Mesendoderm (in vitro differentiated cells): ENCODE measurements around the gene CHMP4A.

Source experiments
- DNase-seq: peaks from one replicate; pipeline ENCODE4 v3.0.0; 2013
- H2AK5ac ChIP-seq: 2 replicates; pipeline ENCODE4 v1.6.1; 2013; ENCODE audit warnings: low read length, inconsistent platforms
- H2BK120ac ChIP-seq: 2 replicates; pipeline ENCODE4 v1.6.1; 2013; ENCODE audit warnings: low read depth, mild to moderate bottlenecking, low read length, moderate library complexity, mixed read lengths
- H2BK15ac ChIP-seq: replicated peaks from 2 replicates; pipeline ENCODE4 v1.6.1; 2013; ENCODE audit warnings: low read depth, mild to moderate bottlenecking, moderate library complexity
- H2BK5ac ChIP-seq: 2 replicates; pipeline ENCODE4 v1.6.1; 2013; ENCODE audit warnings: low read length, inconsistent platforms
- H3K18ac ChIP-seq: 2 replicates; pipeline ENCODE4 v1.6.1; 2013; ENCODE audit warnings: mild to moderate bottlenecking, low read length, mixed read lengths
- H3K23ac ChIP-seq: one replicate; pipeline ENCODE4 v1.6.1; 2013; ENCODE audit warnings: low read length
- H3K27ac ChIP-seq: 2 replicates; pipeline ENCODE4 v1.5.1; 2013; ENCODE audit warnings: low read depth, mild to moderate bottlenecking, inconsistent platforms, low read length, moderate library complexity
- H3K27me3 ChIP-seq: 2 replicates; pipeline ENCODE4 v1.6.1; 2013; ENCODE audit warnings: low read length, control low read depth, mild to moderate bottlenecking, inconsistent platforms; ENCODE audit not compliant: insufficient read depth, poor library complexity
- H3K36me3 ChIP-seq: 2 replicates; pipeline ENCODE4 v1.6.1; 2013; ENCODE audit warnings: low read length, inconsistent platforms; ENCODE audit not compliant: control insufficient read depth, insufficient read depth
- H3K4ac ChIP-seq: one replicate; pipeline ENCODE4 v1.6.1; 2013; ENCODE audit warnings: low read depth, mild to moderate bottlenecking, low read length, moderate library complexity
- H3K4me1 ChIP-seq: 2 replicates; pipeline ENCODE4 v1.6.1; 2013; ENCODE audit warnings: low read depth, low read length, inconsistent platforms; ENCODE audit not compliant: control insufficient read depth
- H3K4me2 ChIP-seq: 2 replicates; pipeline ENCODE4 v1.6.1; 2013; ENCODE audit warnings: low read length
- H3K4me3 ChIP-seq: 2 replicates; pipeline ENCODE4 v1.5.1; 2013; ENCODE audit warnings: mild to moderate bottlenecking, low read length
- H3K56ac ChIP-seq: one replicate; pipeline ENCODE4 v1.6.1; 2013; ENCODE audit warnings: low read length
- H3K79me1 ChIP-seq: 2 replicates; pipeline ENCODE4 v1.6.1; 2013; ENCODE audit warnings: low read length, inconsistent platforms
- H3K79me2 ChIP-seq: 2 replicates; pipeline ENCODE4 v1.6.1; 2013; ENCODE audit warnings: mild to moderate bottlenecking, low read length; ENCODE audit not compliant: control insufficient read depth, insufficient read depth
- H3K9ac ChIP-seq: 2 replicates; pipeline ENCODE4 v1.6.1; 2013; ENCODE audit warnings: low read length, inconsistent platforms
- H4K5ac ChIP-seq: one replicate; pipeline ENCODE4 v1.6.1; 2013; ENCODE audit warnings: low read length
- H4K8ac ChIP-seq: one replicate; pipeline ENCODE4 v1.6.1; 2013; ENCODE audit warnings: low read depth, mild to moderate bottlenecking, control low read depth, low read length, moderate library complexity
- WGBS: extraction: QIAGEN DNeasy Blood & Tissue Kit; methylation state at CpG from one replicate; pipeline ENCODE4 v1.1.7; 2013; ENCODE audit warnings: low lambda C conversion rate, missing lambda C conversion rate; ENCODE audit not compliant: insufficient coverage; ENCODE audit errors: extremely low coverage; 5-methylcytosine and 5-hydroxymethylcytosine counted together

Gene CHMP4A

DNA sequence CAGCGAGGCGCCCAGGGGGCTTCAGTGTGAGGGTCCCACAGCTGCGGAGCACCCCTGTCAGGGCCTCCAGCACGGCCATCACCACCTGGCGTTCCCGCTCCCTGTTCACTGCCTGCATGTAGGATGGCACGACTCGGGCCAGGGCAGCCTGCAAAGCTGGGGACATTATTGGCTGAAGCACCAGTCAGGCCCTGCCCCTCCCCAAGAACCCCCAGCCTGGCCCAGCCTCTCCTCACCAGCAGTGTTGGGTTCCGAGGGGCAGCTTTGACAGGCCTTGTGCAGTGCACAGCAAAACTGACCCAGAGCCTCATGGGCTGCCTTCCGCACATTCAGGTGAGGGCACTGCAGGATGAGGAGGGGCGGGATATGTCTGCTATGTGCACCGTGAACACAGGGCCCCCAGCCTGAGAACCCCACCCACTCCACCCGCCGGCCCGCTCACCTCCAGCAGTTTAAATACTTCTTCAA, 30.2 kb downstream of the CHMP4A start:
- no peak overlapping the region for H3K18ac ChIP-seq
- no peak overlapping the region for H3K27ac ChIP-seq
- no peak overlapping the region for H3K56ac ChIP-seq
- peaks cover 11% of the 10 kb centered on the region for H3K79me2 ChIP-seq
- H2BK15ac ChIP-seq = no peak overlapping the region
- no peak overlapping the region for H3K4ac ChIP-seq
- no peak overlapping the region for H3K4me2 ChIP-seq
- H2BK5ac ChIP-seq = no peak overlapping the region
- DNase-seq = no peak
- peaks cover 4% of the 10 kb centered on the region for H3K4me1 ChIP-seq
- peaks cover 21% of the 10 kb centered on the region for H3K36me3 ChIP-seq
- no peak overlapping the region for H2AK5ac ChIP-seq
- no peaks in the 10 kb centered on the region for H3K27me3 ChIP-seq
- no peak overlapping the region for H3K23ac ChIP-seq
- H4K5ac ChIP-seq = no peak overlapping the region
- no peak overlapping the region for H3K4me3 ChIP-seq
- no peak overlapping the region for H2BK120ac ChIP-seq
- H3K79me1 ChIP-seq = peaks cover 12% of the 10 kb centered on the region
- no peak overlapping the region for H4K8ac ChIP-seq
- no peak overlapping the region for H3K9ac ChIP-seq
- WGBS = no CpG with 5 or more reads among the region's 15 CpGs

- Histone ChIP-seq H2BK120ac (no peak overlapping the region), H3K4ac (no peak overlapping the region), H4K8ac (no peak overlapping the region), H2BK5ac (no peak overlapping the region), H2BK15ac (no peak overlapping the region), H3K4me1 (no peaks in the 10 kb centered on the region), H3K27me3 (no peaks in the 10 kb centered on the region), H3K79me1 (peaks cover 5% of the 10 kb centered on the region), H3K4me3 (no peak overlapping the region), H3K18ac (no peak overlapping the region), H3K79me2 (peaks cover 3% of the 10 kb centered on the region), H3K9ac (no peak overlapping the region), H3K56ac (no peak overlapping the region), H4K5ac (no peak overlapping the region), H3K4me2 (no peak overlapping the region), H2AK5ac (no peak overlapping the region), H3K36me3 (peaks cover 21% of the 10 kb centered on the region), H3K27ac (no peak overlapping the region), H3K23ac (no peak overlapping the region)
- no peak for DNase-seq
- no CpG with 5 or more reads among the region's 14 CpGs for WGBS
These were observed 31.0 kb downstream of the CHMP4A start for GRCh38 chr14:24182110-24182882.

- H3K4ac ChIP-seq = no peak overlapping the region
- no peaks in the 10 kb centered on the region for H3K79me2 ChIP-seq
- H3K9ac ChIP-seq = no peak overlapping the region
- no peak for DNase-seq
- no peak overlapping the region for H2AK5ac ChIP-seq
- H4K5ac ChIP-seq = no peak overlapping the region
- no peak overlapping the region for H2BK120ac ChIP-seq
- H3K27me3 ChIP-seq = no peaks in the 10 kb centered on the region
- H3K79me1 ChIP-seq = peaks cover 1% of the 10 kb centered on the region
- no peak overlapping the region for H2BK5ac ChIP-seq
- no CpG with 5 or more reads among the region's 19 CpGs for WGBS
- H3K27ac ChIP-seq = no peak overlapping the region
- H3K36me3 ChIP-seq = peaks cover 21% of the 10 kb centered on the region
- no peak overlapping the region for H3K18ac ChIP-seq
- no peak overlapping the region for H4K8ac ChIP-seq
- H3K56ac ChIP-seq = no peak overlapping the region
- H3K4me3 ChIP-seq = no peak overlapping the region
- no peaks in the 10 kb centered on the region for H3K4me1 ChIP-seq
- no peak overlapping the region for H2BK15ac ChIP-seq
- H3K4me2 ChIP-seq = no peak overlapping the region
- H3K23ac ChIP-seq = no peak overlapping the region
These were observed 31.8 kb downstream of the CHMP4A start for GRCh38 chr14:24181371-24182077.

GRCh38 chr14:24179961-24180796, 33.1 kb downstream of the CHMP4A start:
- Histone ChIP-seq H4K5ac (no peak overlapping the region), H3K4ac (no peak overlapping the region), H3K27ac (no peak overlapping the region), H2BK5ac (no peak overlapping the region), H3K23ac (no peak overlapping the region), H3K79me1 (no peaks in the 10 kb centered on the region), H3K18ac (no peak overlapping the region), H3K27me3 (no peaks in the 10 kb centered on the region), H3K4me2 (no peak overlapping the region), H2BK120ac (no peak overlapping the region), H4K8ac (no peak overlapping the region), H3K4me1 (no peaks in the 10 kb centered on the region), H3K9ac (no peak overlapping the region), H3K56ac (no peak overlapping the region), H3K4me3 (no peak overlapping the region), H2BK15ac (no peak overlapping the region), H2AK5ac (no peak overlapping the region), H3K79me2 (no peaks in the 10 kb centered on the region), H3K36me3 (peaks cover 15% of the 10 kb centered on the region)
- DNase-seq = no peak
- no CpG with 5 or more reads among the region's 18 CpGs for WGBS

DNA sequence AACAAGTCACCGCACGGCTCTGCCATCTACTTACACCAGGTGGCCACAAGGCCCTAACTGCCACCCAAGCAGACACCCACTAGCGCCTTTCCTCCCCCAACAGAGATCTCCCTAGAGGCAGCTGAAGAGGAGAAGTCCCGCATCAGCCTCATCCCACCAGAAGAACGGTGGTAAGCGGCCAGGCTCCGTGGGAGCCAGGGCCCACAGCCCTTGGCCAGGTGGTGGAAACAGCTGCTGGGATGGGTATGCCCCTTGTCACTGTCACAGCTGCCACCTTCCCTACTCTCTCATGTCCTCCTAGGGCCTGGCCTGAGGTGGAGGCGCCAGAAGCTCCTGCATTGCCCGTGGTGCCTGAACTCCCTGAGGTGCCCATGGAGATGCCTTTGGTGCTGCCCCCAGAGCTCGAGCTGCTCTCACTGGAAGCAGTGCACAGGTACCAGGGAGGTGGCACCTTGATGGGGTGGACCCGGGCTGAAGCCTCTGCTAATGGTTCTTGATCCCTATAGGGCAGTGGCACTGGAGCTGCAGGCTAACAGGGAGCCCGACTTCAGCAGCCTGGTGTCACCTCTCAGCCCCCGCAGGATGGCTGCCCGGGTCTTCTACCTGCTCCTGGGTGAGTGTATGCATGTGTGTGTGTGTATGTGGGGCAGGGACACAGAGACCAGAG, 33.9 kb downstream of the CHMP4A start:
- no peak overlapping the region for H2BK15ac ChIP-seq
- no peak for DNase-seq

More for the DNA sequence above, 33.9 kb downstream of the CHMP4A start:
- Histone ChIP-seq H3K23ac (no peak overlapping the region), H4K5ac (no peak overlapping the region), H2BK5ac (no peak overlapping the region), H3K27me3 (no peaks in the 10 kb centered on the region), H3K4ac (no peak overlapping the region), H3K36me3 (peaks cover 12% of the 10 kb centered on the region), H2BK120ac (no peak overlapping the region), H4K8ac (no peak overlapping the region), H3K9ac (no peak overlapping the region), H3K79me2 (no peaks in the 10 kb centered on the region), H3K4me3 (no peak overlapping the region), H3K4me1 (no peaks in the 10 kb centered on the region), H3K79me1 (no peaks in the 10 kb centered on the region), H3K4me2 (no peak overlapping the region), H2AK5ac (no peak overlapping the region), H3K27ac (no peak overlapping the region), H3K56ac (no peak overlapping the region), H3K18ac (no peak overlapping the region)
- WGBS = no CpG with 5 or more reads among the region's 14 CpGs
